Panc1 (cell line): ENCODE data around the gene CACNA1B. TPM values are rescaled to one million over a fixed set of nuclear protein-coding genes. Genes with fewer than 3 reads are reported as not detected.

Experiments
- ATAC-seq: fragments of 200-7000 bp; cut with Tn5 transposase; 2 replicates; pipeline ENCODE4 v1.9.1; 2020; ENCODE audit warnings: mild to moderate bottlenecking, moderate library complexity
- BruUV-seq: library from RNA; stranded (reverse); fragments of 400-500 nt; replicated peaks from 2 replicates; lab custom pipeline; 2021; lab: Mats Ljungman, UMichigan
- CTCF ChIA-PET: fragments of 300-600 bp; sonication (Branson Sonifier 250); formaldehyde crosslinking; loops from one replicate; lab custom pipeline; 2022; ENCODE audit warnings: antibody characterized with exemption; lab: Charles Lee
- POLR2A ChIA-PET: fragments of 300-600 bp; sonication (Branson Sonifier 250); formaldehyde crosslinking; loops from one replicate; lab custom pipeline; 2022; ENCODE audit warnings: antibody characterized with exemption; lab: Charles Lee
- DNase-seq: peaks from one replicate; pipeline ENCODE4 v3.0.0-alpha.2; 2010; ENCODE audit warnings: low read depth, low spot score
- H3K27ac ChIP-seq: 2 replicates; pipeline ENCODE4 v1.5.1; 2011; ENCODE audit warnings: mild to moderate bottlenecking, low read length, inconsistent platforms
- H3K27me3 ChIP-seq: fragments of 200-500 bp; sonication (Bioruptor generic); 2 replicates; pipeline ENCODE4 v1.6.0; 2014; ENCODE audit warnings: low read length, inconsistent platforms; ENCODE audit not compliant: control insufficient read depth, insufficient read depth
- H3K36me3 ChIP-seq: fragments of 200-500 bp; sonication (Bioruptor generic); 2 replicates; pipeline ENCODE4 v1.5.1; 2014; ENCODE audit warnings: inconsistent platforms, mild to moderate bottlenecking, low read length, moderate library complexity; ENCODE audit not compliant: control insufficient read depth, insufficient read depth
- H3K4me1 ChIP-seq: 2 replicates; pipeline ENCODE4 v1.5.1; 2011; ENCODE audit warnings: inconsistent platforms, mild to moderate bottlenecking, low read length, moderate library complexity; ENCODE audit not compliant: control insufficient read depth, insufficient read depth
- H3K4me3 ChIP-seq, 2 experiments: 2 replicates each; pipeline ENCODE4 v1.5.1; 2011 to 2012; ENCODE audit warnings: low read depth in 2 of 2, low read length in 2 of 2, mild to moderate bottlenecking in 2 of 2, inconsistent platforms in 1 of 2, moderate library complexity in 1 of 2
- H3K9me3 ChIP-seq: fragments of 200-500 bp; sonication (Bioruptor generic); 2 replicates; pipeline ENCODE4 v1.5.1; 2014; ENCODE audit warnings: low read depth, mild to moderate bottlenecking, inconsistent platforms, low read length, moderate library complexity; ENCODE audit not compliant: control insufficient read depth, insufficient read depth
- POLR2AphosphoS5 ChIP-seq: IDR thresholded peaks from 2 replicates; pipeline ENCODE4 v1.6.1; 2012; ENCODE audit warnings: mild to moderate bottlenecking, low read depth, low read length, moderate library complexity
- SIN3A ChIP-seq: IDR thresholded peaks from 2 replicates; pipeline ENCODE4 v1.6.1; 2012; ENCODE audit warnings: low read depth, mild to moderate bottlenecking, low read length, moderate library complexity, borderline replicate concordance; ENCODE audit not compliant: insufficient read depth
- TCF7L2 ChIP-seq: IDR thresholded peaks from 2 replicates; pipeline ENCODE4 v1.6.1; 2011; ENCODE audit warnings: mild to moderate bottlenecking, low read depth, low read length, inconsistent platforms
- in situ Hi-C: cut with HindIII; loops from 2 replicates; pipeline ENCODE4 v1.10.0; 2016; ENCODE audit warnings: low sequenced_read_pairs, low pct_unique_long_range_greater_than_20kb
- intact Hi-C: fragments of 100-400 bp; cut with micrococcal nuclease; formaldehyde crosslinking; loops from one replicate; pipeline ENCODE4 v1.10.0; 2022; ENCODE audit not compliant: unreplicated experiment
- total RNA-seq: library from RNA; stranded (reverse); gene quantifications from one replicate; pipeline ENCODE4 v1.2.1, GENCODE V29; 2021; ENCODE audit not compliant: unreplicated experiment
- TF ChIP-seq, protein P1 (sequence below): fragments of 450-650 bp; IDR thresholded peaks from 2 replicates; pipeline ENCODE4 v1.5.1; 2017; ENCODE audit warnings: mild to moderate bottlenecking
- TF ChIP-seq, protein P2 (sequence below), 2 experiments: IDR thresholded peaks; 2 replicates each; pipeline ENCODE4 v1.6.1; 2011 to 2012; ENCODE audit warnings: low read depth in 2 of 2, control low read depth in 1 of 2, low read length in 1 of 2, mild to moderate bottlenecking in 1 of 2, moderate library complexity in 1 of 2; ENCODE audit not compliant: insufficient read depth in 1 of 2

Gene CACNA1B
- total RNA-seq, 1 experiment from 2014 or later = 0.49 TPM

DNA sequence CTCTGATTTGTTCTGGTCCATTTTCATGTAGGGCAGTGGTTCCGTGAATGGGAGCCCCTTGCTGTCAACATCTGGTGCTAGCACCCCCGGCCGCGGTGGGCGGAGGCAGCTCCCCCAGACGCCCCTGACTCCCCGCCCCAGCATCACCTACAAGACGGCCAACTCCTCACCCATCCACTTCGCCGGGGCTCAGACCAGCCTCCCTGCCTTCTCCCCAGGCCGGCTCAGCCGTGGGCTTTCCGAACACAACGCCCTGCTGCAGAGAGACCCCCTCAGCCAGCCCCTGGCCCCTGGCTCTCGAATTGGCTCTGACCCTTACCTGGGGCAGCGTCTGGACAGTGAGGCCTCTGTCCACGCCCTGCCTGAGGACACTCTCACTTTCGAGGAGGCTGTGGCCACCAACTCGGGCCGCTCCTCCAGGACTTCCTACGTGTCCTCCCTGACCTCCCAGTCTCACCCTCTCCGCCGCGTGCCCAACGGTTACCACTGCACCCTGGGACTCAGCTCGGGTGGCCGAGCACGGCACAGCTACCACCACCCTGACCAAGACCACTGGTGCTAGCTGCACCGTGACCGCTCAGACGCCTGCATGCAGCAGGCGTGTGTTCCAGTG is 244.0 kb downstream of the CACNA1B start:
- ChIA-PET POLR2A (no interaction called here), CTCF (no interaction called here)
- H3K4me3 ChIP-seq = no peak overlapping the region
- no peak overlapping the region for H3K27ac ChIP-seq
- in situ Hi-C loops = no loop called here
- H3K27me3 ChIP-seq = no peaks in the 10 kb centered on the region
- intact Hi-C loops = no loop called here
- H3K4me1 ChIP-seq = no peaks in the 10 kb centered on the region
- DNase-seq (no peak), ATAC-seq (no peak)
- BruUV-seq = no TSS peak
- H3K36me3 ChIP-seq = no peaks in the 10 kb centered on the region
- no peak for TF ChIP-seq SIN3A
- no peak for TF ChIP-seq TCF7L2
- TF ChIP-seq, protein P1, sequence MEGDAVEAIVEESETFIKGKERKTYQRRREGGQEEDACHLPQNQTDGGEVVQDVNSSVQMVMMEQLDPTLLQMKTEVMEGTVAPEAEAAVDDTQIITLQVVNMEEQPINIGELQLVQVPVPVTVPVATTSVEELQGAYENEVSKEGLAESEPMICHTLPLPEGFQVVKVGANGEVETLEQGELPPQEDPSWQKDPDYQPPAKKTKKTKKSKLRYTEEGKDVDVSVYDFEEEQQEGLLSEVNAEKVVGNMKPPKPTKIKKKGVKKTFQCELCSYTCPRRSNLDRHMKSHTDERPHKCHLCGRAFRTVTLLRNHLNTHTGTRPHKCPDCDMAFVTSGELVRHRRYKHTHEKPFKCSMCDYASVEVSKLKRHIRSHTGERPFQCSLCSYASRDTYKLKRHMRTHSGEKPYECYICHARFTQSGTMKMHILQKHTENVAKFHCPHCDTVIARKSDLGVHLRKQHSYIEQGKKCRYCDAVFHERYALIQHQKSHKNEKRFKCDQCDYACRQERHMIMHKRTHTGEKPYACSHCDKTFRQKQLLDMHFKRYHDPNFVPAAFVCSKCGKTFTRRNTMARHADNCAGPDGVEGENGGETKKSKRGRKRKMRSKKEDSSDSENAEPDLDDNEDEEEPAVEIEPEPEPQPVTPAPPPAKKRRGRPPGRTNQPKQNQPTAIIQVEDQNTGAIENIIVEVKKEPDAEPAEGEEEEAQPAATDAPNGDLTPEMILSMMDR = no peak
- TF ChIP-seq POLR2AphosphoS5 = no peak
- TF ChIP-seq, protein P2, sequence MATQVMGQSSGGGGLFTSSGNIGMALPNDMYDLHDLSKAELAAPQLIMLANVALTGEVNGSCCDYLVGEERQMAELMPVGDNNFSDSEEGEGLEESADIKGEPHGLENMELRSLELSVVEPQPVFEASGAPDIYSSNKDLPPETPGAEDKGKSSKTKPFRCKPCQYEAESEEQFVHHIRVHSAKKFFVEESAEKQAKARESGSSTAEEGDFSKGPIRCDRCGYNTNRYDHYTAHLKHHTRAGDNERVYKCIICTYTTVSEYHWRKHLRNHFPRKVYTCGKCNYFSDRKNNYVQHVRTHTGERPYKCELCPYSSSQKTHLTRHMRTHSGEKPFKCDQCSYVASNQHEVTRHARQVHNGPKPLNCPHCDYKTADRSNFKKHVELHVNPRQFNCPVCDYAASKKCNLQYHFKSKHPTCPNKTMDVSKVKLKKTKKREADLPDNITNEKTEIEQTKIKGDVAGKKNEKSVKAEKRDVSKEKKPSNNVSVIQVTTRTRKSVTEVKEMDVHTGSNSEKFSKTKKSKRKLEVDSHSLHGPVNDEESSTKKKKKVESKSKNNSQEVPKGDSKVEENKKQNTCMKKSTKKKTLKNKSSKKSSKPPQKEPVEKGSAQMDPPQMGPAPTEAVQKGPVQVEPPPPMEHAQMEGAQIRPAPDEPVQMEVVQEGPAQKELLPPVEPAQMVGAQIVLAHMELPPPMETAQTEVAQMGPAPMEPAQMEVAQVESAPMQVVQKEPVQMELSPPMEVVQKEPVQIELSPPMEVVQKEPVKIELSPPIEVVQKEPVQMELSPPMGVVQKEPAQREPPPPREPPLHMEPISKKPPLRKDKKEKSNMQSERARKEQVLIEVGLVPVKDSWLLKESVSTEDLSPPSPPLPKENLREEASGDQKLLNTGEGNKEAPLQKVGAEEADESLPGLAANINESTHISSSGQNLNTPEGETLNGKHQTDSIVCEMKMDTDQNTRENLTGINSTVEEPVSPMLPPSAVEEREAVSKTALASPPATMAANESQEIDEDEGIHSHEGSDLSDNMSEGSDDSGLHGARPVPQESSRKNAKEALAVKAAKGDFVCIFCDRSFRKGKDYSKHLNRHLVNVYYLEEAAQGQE (IDR thresholded peaks at IDR 0.05; ENCODE audit: insufficient read depth in 1 of 2, low read depth in 2 of 2, low read length in 1 of 2) = no peak
- H3K9me3 ChIP-seq = no peaks in the 10 kb centered on the region

DNA sequence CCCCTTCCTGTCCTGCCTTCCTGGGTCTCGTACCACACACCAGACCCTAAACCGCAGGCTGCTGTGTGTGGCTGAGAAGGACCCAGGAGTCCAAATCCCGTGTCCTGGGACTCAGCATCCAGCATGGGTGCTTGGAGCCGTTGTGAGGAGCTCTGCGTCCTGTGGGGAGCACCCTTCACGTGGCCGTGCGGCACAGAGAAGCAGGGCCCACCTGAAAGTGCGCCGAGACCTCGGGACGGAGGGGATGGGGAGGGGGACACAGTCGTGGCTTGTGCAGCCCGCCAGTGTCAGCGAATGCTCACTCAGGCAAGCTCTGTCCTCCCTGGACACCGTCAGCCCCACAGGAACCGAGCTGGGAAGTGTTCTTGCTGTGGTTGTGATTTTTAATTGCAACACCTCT is 244.6 kb downstream of the CACNA1B start:
- TF ChIP-seq, protein P1 = no peak
- TF ChIP-seq TCF7L2 = no peak
- no peak for TF ChIP-seq SIN3A
- TF ChIP-seq POLR2AphosphoS5 = no peak
- TF ChIP-seq, protein P2 (IDR thresholded peaks at IDR 0.05; ENCODE audit: insufficient read depth in 1 of 2, low read depth in 2 of 2, low read length in 1 of 2) = no peak
- no peaks in the 10 kb centered on the region for H3K9me3 ChIP-seq
- H3K27me3 ChIP-seq = no peaks in the 10 kb centered on the region
- H3K4me1 ChIP-seq = no peaks in the 10 kb centered on the region
- DNase-seq (no peak), ATAC-seq (no peak)
- intact Hi-C loops = no loop called here
- CTCF ChIA-PET = no interaction called here
- H3K27ac ChIP-seq = no peak overlapping the region
- BruUV-seq = no TSS peak
- no peaks in the 10 kb centered on the region for H3K36me3 ChIP-seq
- H3K4me3 ChIP-seq = no peak overlapping the region
- POLR2A ChIA-PET = no interaction called here
- in situ Hi-C loops = no loop called here
